A549 (cell line): ENCODE results near the gene PRAME. TPM values are rescaled to one million over a fixed set of nuclear protein-coding genes. Genes with fewer than 3 reads are reported as not detected.

Experiments
- ATAC-seq, 2 experiments: fragments of 200-7000 bp in 1 of 2; fragments of >200 bp in 1 of 2; cut with Nextera tagmentation in 1 of 2; cut with Tn5 transposase in 1 of 2; 3 replicates each; pipeline versions ENCODE4 v1.8.0 to v1.9.1; 2018 to 2020; ENCODE audit warnings: mild to moderate bottlenecking in 1 of 2, moderate library complexity in 1 of 2
- CTCF ChIA-PET: fragments of 300-600 bp; sonication (Branson Sonifier 250); formaldehyde crosslinking; extraction: SDS; loops from one replicate; lab custom pipeline; 2021; ENCODE audit warnings: antibody characterized with exemption, inconsistent platforms; lab: Yijun Ruan, JAX
- POLR2A ChIA-PET: fragments of 350-600 bp; formaldehyde crosslinking; extraction: SDS; loops from one replicate; lab custom pipeline; 2021; ENCODE audit warnings: antibody characterized with exemption, inconsistent platforms; lab: Yijun Ruan, JAX
- DNase-seq, 2 experiments: peaks; one replicate each; pipeline versions ENCODE4 v3.0.0 to v3.0.0-alpha.2; 2011 to 2016; ENCODE audit warnings: low read depth in 1 of 2, low spot score in 1 of 2
- FAIRE-seq: peaks from 2 replicates; lab custom pipeline; 2011; peaks lifted over from hg19 to GRCh38; lab: Jason Lieb, UNC
- H3K27ac ChIP-seq, 2 experiments: fragments of >200 bp; sonication (Bioruptor Twin); formaldehyde crosslinking; 3 replicates each; pipeline ENCODE4 v1.5.1; 2016 to 2017
- H3K4me1 ChIP-seq: fragments of >200 bp; sonication (Bioruptor Twin); formaldehyde crosslinking; 3 replicates; pipeline ENCODE4 v1.6.1; 2016
- H3K4me2 ChIP-seq: fragments of >200 bp; sonication (Bioruptor Twin); formaldehyde crosslinking; 3 replicates; pipeline ENCODE4 v1.6.1; 2016
- H3K4me3 ChIP-seq: fragments of >200 bp; sonication (Bioruptor Twin); formaldehyde crosslinking; 3 replicates; pipeline ENCODE4 v1.5.1; 2016
- H3K9me3 ChIP-seq: fragments of >200 bp; sonication (Bioruptor Twin); formaldehyde crosslinking; 3 replicates; pipeline ENCODE4 v1.6.1; 2016
- CEBPB ChIP-seq, 2 experiments: fragments of >200 bp in 1 of 2; sonication (Bioruptor Twin) in 1 of 2; formaldehyde crosslinking in 1 of 2; IDR thresholded peaks; 2 replicates each; pipeline ENCODE4 v1.6.1; 2012 to 2016
- CHD2 ChIP-seq: fragments of 150-350 bp; IDR thresholded peaks from 2 replicates; pipeline ENCODE4 v1.6.1; 2014; ENCODE audit warnings: low read length; ENCODE audit not compliant: partially characterized antibody
- EHF ChIP-seq: fragments of 250-450 bp; sonication (Bioruptor Pico); IDR thresholded peaks from 2 replicates; pipeline ENCODE4 v1.5.0; 2020; ENCODE audit warnings: mild to moderate bottlenecking
- EP300 ChIP-seq, 2 experiments: fragments of >200 bp; sonication (Bioruptor Twin); formaldehyde crosslinking; IDR thresholded peaks; 2 replicates in 1 of 2; 3 replicates in 1 of 2; pipeline ENCODE4 v1.6.1; 2016 to 2017
- FOSB ChIP-seq: fragments of 250-450 bp; sonication (Bioruptor Pico); IDR thresholded peaks from 2 replicates; pipeline ENCODE4 v1.5.0; 2020; ENCODE audit warnings: mild to moderate bottlenecking, moderate library complexity
- FOXS1 ChIP-seq: fragments of 250-450 bp; sonication (Bioruptor Pico); IDR thresholded peaks from 2 replicates; pipeline ENCODE4 v1.5.0; 2020; ENCODE audit warnings: mild to moderate bottlenecking, moderate library complexity
- HDAC2 ChIP-seq: fragments of 200-600 bp; sonication (generic); IDR thresholded peaks from 2 replicates; pipeline ENCODE4 v1.6.1; 2016
- HOXB13 ChIP-seq: fragments of 250-450 bp; sonication (Bioruptor Pico); IDR thresholded peaks from 2 replicates; pipeline ENCODE4 v1.5.0; 2020; ENCODE audit warnings: low read depth, mild to moderate bottlenecking, moderate library complexity
- HOXB5 ChIP-seq: fragments of 250-450 bp; sonication (Bioruptor Pico); IDR thresholded peaks from 2 replicates; pipeline ENCODE4 v1.5.0; 2020; ENCODE audit warnings: mild to moderate bottlenecking, moderate library complexity
- JUN ChIP-seq, 2 experiments: fragments of >200 bp; sonication (Bioruptor Twin); formaldehyde crosslinking; IDR thresholded peaks; 2 replicates in 1 of 2; 3 replicates in 1 of 2; pipeline ENCODE4 v1.6.1; 2016 to 2017
- KDM5A ChIP-seq: fragments of 200-600 bp; sonication (generic); IDR thresholded peaks from 2 replicates; pipeline ENCODE4 v1.6.1; 2016; ENCODE audit warnings: antibody characterized with exemption, mild to moderate bottlenecking
- MAFK ChIP-seq: fragments of 450-650 bp; IDR thresholded peaks from 2 replicates; pipeline ENCODE4 v1.6.1; 2014; ENCODE audit not compliant: partially characterized antibody
- NFE2L2 ChIP-seq: fragments of 150-350 bp; conservative IDR thresholded peaks from 2 replicates; pipeline ENCODE4 v1.6.1; 2014; ENCODE audit warnings: low read length
- NPAS2 ChIP-seq: fragments of 250-450 bp; sonication (Bioruptor Pico); IDR thresholded peaks from 2 replicates; pipeline ENCODE4 v1.8.0; 2022; ENCODE audit warnings: mild to moderate bottlenecking, moderate library complexity, borderline replicate concordance
- NR3C1 ChIP-seq: fragments of >200 bp; sonication (Bioruptor Twin); formaldehyde crosslinking; IDR thresholded peaks from 3 replicates; pipeline ENCODE4 v1.6.1; 2017
- POLR2A ChIP-seq: IDR thresholded peaks from 2 replicates; pipeline ENCODE4 v1.6.1; 2012; ENCODE audit warnings: mild to moderate bottlenecking, low read length
- POLR2AphosphoS2 ChIP-seq: conservative IDR thresholded peaks from 2 replicates; pipeline ENCODE4 v1.6.1; 2012; ENCODE audit warnings: low read length, improper control_type of control experiment, inconsistent platforms
- RAD21 ChIP-seq, 2 experiments: fragments of >200 bp in 1 of 2; sonication (Bioruptor Twin) in 1 of 2; formaldehyde crosslinking in 1 of 2; IDR thresholded peaks in 1 of 2; conservative IDR thresholded peaks in 1 of 2; 2 replicates in 1 of 2; 3 replicates in 1 of 2; pipeline ENCODE4 v1.6.1; 2012 to 2018; ENCODE audit warnings: inconsistent platforms in 1 of 2
- RFX5 ChIP-seq: fragments of 450-650 bp; IDR thresholded peaks from 2 replicates; pipeline ENCODE4 v1.7.1; 2014; ENCODE audit warnings: antibody characterized with exemption, mild to moderate bottlenecking, moderate library complexity
- SREBF2 ChIP-seq: fragments of 450-650 bp; IDR thresholded peaks from 2 replicates; pipeline ENCODE4 v1.6.1; 2014; ENCODE audit warnings: mild to moderate bottlenecking, moderate library complexity
- ZC3H11A ChIP-seq: fragments of 450-650 bp; IDR thresholded peaks from 2 replicates; pipeline ENCODE4 v1.6.1; 2014; ENCODE audit warnings: antibody characterized with exemption, mild to moderate bottlenecking
- ZNF302 ChIP-seq: fragments of 250-450 bp; sonication (Bioruptor Pico); IDR thresholded peaks from 2 replicates; pipeline ENCODE4 v1.9.0; 2021; ENCODE audit warnings: inconsistent platforms, mild to moderate bottlenecking, moderate library complexity
- ZSCAN20 ChIP-seq: fragments of 250-450 bp; sonication (Bioruptor Pico); IDR thresholded peaks from 2 replicates; pipeline ENCODE4 v1.8.0; 2022; ENCODE audit warnings: mild to moderate bottlenecking, moderate library complexity
- WGBS: methylation state at CpG from one replicate; pipeline ENCODE4 v1.1.6; 2017; ENCODE audit errors: missing lambda C conversion rate; 5-methylcytosine and 5-hydroxymethylcytosine counted together
- polyA plus RNA-seq, 4 experiments: library from polyadenylated mRNA; depleted of rRNA in 3 of 4; stranded (reverse); fragments of >200 nt; fragmentation: RNase III in 1 of 4; extraction: RNeasy Plus Mini Kit Qiagen cat#74134 plus additional on column Dnase treatment in 1 of 4; gene quantifications; 2 replicates in 3 of 4; 3 replicates in 1 of 4; pipeline ENCODE4 v1.2.3, GENCODE V29; 2011 to 2017
- TF ChIP-seq, protein P1 (sequence below): fragments of >200 bp; sonication (Bioruptor Twin); formaldehyde crosslinking; IDR thresholded peaks from 2 replicates; pipeline ENCODE4 v1.6.1; 2016
- TF ChIP-seq, protein P2 (sequence below): IDR thresholded peaks from 2 replicates; pipeline ENCODE4 v1.6.1; 2012
- TF ChIP-seq, protein P3 (sequence below): fragments of 150-350 bp; IDR thresholded peaks from 2 replicates; pipeline ENCODE4 v1.6.1; 2014; ENCODE audit warnings: low read depth, mild to moderate bottlenecking, low read length
- TF ChIP-seq, protein P4 (sequence below): IDR thresholded peaks from 2 replicates; pipeline ENCODE4 v1.6.1; 2012
- TF ChIP-seq, protein P5 (sequence below): IDR thresholded peaks from 2 replicates; pipeline ENCODE4 v1.6.1; 2012; ENCODE audit warnings: low read depth, borderline replicate concordance

Gene PRAME
- polyA plus RNA-seq, 2 of the 4 experiments (the other 2 are of a cell fraction) = 130 to 173 TPM

DNA sequence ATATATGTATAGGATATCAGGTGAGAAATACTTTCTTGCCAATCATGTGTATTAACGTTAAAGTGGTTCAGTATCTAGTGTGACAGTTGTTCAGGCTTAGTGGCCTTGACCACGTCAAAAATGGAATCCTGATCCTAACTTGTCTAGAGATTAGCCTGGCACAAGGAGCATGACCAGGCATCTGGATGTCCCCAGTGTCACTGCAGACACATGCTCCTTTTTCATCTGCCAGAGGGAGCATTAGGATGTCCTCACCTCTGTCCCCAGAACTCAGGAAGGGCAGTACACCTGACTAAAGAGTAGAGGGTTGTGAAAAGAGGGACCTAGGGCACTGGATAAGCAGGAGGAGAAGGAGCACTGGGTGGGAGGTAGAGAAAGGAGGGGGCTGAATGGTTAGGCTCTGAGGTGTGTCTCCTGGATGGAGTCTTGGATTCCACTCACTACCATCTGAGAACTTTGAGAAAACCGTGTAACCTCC is 44.4 kb upstream of the PRAME start:
- ATAC-seq (no peak), FAIRE-seq (no peak), DNase-seq (no peak)
- no peaks in the 10 kb centered on the region for H3K9me3 ChIP-seq
- no peak overlapping the region for H3K4me2 ChIP-seq
- no peak overlapping the region for H3K4me3 ChIP-seq
- WGBS = 27% methylated on average over 3 of the region's 3 CpGs
- H3K27ac ChIP-seq = no peak overlapping the region
- ChIA-PET POLR2A (no interaction called here), CTCF (interaction anchor here (0.5 to 0.6 kb wide), 2 partner anchors 18 to 371 kb away, joined by 3 to 4 read pairs; no protein-coding TSS in a partner anchor)
- no peaks in the 10 kb centered on the region for H3K4me1 ChIP-seq
- TF ChIP-seq CHD2 = no peak
- TF ChIP-seq ZSCAN20 = no peak
- TF ChIP-seq ZC3H11A = no peak
- TF ChIP-seq POLR2AphosphoS2 = no peak
- no peak for TF ChIP-seq HOXB5 (CRISPR knock-in tag)
- TF ChIP-seq CEBPB (IDR thresholded peaks at IDR 0.05) = no peak
- TF ChIP-seq ZNF302 (CRISPR knock-in tag) = no peak
- no peak for TF ChIP-seq JUN (IDR thresholded peaks at IDR 0.05)
- no peak for TF ChIP-seq NR3C1
- TF ChIP-seq, protein P1, sequence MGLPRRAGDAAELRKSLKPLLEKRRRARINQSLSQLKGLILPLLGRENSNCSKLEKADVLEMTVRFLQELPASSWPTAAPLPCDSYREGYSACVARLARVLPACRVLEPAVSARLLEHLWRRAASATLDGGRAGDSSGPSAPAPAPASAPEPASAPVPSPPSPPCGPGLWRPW = no peak
- no peak for TF ChIP-seq POLR2A

DNA sequence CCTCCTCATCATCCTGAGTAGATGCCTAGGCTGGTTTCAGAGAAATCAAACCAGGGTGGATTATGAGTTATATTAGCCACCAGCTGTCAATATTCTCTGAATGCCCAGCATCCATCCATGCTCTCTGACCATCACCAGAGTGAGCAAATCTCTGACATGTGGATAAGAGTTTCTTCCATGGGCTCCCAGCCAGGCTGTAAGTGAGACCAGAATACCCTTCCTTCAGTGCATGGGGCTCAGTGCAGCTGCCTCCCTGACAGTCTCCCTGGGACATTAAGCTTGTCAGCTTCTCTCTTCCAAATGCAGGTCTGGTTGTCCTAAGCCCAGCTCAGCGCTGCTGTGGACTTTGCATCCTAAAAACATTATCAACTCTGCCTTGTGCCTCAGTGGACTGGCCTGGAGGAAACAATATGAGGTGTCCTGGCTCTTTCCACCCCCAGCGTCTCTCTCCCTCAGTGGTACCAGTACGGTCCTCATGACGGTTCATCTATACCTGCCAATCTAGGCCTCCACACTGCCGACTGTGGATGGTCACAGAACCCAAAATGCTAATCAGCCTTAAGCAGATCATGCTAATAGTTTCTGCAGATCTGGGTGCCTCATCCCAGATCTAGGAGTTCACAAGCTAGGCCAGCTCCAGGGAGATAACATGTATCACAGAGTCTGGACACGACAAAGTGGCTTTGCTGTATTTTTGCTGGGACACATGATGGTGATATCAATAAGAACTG is 41.6 kb upstream of the PRAME start:
- Histone ChIP-seq H3K27ac (no peak overlapping the region), H3K9me3 (no peaks in the 10 kb centered on the region), H3K4me1 (no peaks in the 10 kb centered on the region), H3K4me3 (no peak overlapping the region), H3K4me2 (no peak overlapping the region)
- 90% methylated on average over 5 of the region's 6 CpGs for WGBS
- ChIA-PET CTCF (interaction anchor here (0.8 to 5.4 kb wide), 2 partner anchors 13 to 42 kb away, joined by 3 to 33 read pairs; partner anchors contain the start of gene PRAME), POLR2A (no interaction called here)
- no peak for FAIRE-seq
- no peak for TF ChIP-seq HOXB5 (CRISPR knock-in tag)
- TF ChIP-seq NPAS2 (CRISPR knock-in tag) = no peak
- TF ChIP-seq, protein P2, sequence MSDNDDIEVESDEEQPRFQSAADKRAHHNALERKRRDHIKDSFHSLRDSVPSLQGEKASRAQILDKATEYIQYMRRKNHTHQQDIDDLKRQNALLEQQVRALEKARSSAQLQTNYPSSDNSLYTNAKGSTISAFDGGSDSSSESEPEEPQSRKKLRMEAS = no peak
- no peak for TF ChIP-seq FOXS1
- TF ChIP-seq RAD21 (conservative IDR thresholded peaks at IDR 0.05 in 1 of 2, IDR thresholded peaks at IDR 0.05 in 1 of 2) = no peak
- TF ChIP-seq SREBF2 = no peak
- no peak for TF ChIP-seq MAFK
- no peak for TF ChIP-seq NR3C1
- TF ChIP-seq, protein P3, sequence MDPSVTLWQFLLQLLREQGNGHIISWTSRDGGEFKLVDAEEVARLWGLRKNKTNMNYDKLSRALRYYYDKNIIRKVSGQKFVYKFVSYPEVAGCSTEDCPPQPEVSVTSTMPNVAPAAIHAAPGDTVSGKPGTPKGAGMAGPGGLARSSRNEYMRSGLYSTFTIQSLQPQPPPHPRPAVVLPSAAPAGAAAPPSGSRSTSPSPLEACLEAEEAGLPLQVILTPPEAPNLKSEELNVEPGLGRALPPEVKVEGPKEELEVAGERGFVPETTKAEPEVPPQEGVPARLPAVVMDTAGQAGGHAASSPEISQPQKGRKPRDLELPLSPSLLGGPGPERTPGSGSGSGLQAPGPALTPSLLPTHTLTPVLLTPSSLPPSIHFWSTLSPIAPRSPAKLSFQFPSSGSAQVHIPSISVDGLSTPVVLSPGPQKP = no peak
- no peak for TF ChIP-seq NFE2L2
- TF ChIP-seq RFX5 = no peak
- TF ChIP-seq EHF (CRISPR knock-in tag) = no peak
- no peak for TF ChIP-seq EP300 (IDR thresholded peaks at IDR 0.05)
- no peak for TF ChIP-seq HDAC2
- TF ChIP-seq FOSB (CRISPR knock-in tag) = no peak
- TF ChIP-seq KDM5A = no peak
- no peak for TF ChIP-seq HOXB13
- TF ChIP-seq ZC3H11A = no peak
- TF ChIP-seq, protein P4, sequence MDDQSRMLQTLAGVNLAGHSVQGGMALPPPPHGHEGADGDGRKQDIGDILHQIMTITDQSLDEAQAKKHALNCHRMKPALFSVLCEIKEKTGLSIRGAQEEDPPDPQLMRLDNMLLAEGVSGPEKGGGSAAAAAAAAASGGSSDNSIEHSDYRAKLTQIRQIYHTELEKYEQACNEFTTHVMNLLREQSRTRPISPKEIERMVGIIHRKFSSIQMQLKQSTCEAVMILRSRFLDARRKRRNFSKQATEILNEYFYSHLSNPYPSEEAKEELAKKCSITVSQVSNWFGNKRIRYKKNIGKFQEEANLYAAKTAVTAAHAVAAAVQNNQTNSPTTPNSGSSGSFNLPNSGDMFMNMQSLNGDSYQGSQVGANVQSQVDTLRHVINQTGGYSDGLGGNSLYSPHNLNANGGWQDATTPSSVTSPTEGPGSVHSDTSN = no peak
- TF ChIP-seq, protein P5, sequence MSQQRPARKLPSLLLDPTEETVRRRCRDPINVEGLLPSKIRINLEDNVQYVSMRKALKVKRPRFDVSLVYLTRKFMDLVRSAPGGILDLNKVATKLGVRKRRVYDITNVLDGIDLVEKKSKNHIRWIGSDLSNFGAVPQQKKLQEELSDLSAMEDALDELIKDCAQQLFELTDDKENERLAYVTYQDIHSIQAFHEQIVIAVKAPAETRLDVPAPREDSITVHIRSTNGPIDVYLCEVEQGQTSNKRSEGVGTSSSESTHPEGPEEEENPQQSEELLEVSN = no peak
- ATAC-seq = no peak
- no peak for DNase-seq
